ENCODE data around the gene MYO1E. TPM values are rescaled to one million over a fixed set of nuclear protein-coding genes. Genes with fewer than 3 reads are reported as not detected.

MYO1E gene
- total and polyA plus RNA-seq, 7 experiments from 2014 or later: 2.3 to 67.1 (median 3.7) TPM; not detected in 2

GRCh38 chr15:59279023-59279422 lies 93.6 kb downstream of the MYO1E start:
- DNase-seq: no peak
- intact Hi-C loops (cut with micrococcal nuclease): no loop called here
- H3K36me3 ChIP-seq (ENCODE audit: control insufficient read depth in 2 of 3, insufficient read depth in 3 of 3, low read length in 3 of 3): no peaks in the 10 kb centered on the region
- no peak for ATAC-seq
- peak overlapping the region in 1 of 9 donors; percentile 23 for H3K27ac Mint-ChIP-seq
- ChIA-PET CTCF (no interaction called here), POLR2A (no interaction called here)
- peaks cover 0 to 15% (median 0%) of the 10 kb centered on the region in 5 donors for H3K36me3 Mint-ChIP-seq
- H3K4me1 Mint-ChIP-seq: peaks cover 0 to 60% (median 0%) of the 10 kb centered on the region in 7 donors
- H3K9me3 ChIP-seq (ENCODE audit: control insufficient read depth in 2 of 3, low read length in 3 of 3): no peaks in the 10 kb centered on the region
- no peak overlapping the region for H3K4me3 Mint-ChIP-seq
- no peak overlapping the region for H3K27ac ChIP-seq (ENCODE audit: low read depth, low read length)
- no peaks in the 10 kb centered on the region for H3K27me3 ChIP-seq (ENCODE audit: control insufficient read depth in 2 of 2, insufficient read depth in 2 of 2, low read length in 2 of 2)
- H3K4me1 ChIP-seq (ENCODE audit: control insufficient read depth in 2 of 2, insufficient read depth in 2 of 2, low read length in 2 of 2): no peaks in the 10 kb centered on the region
- H3K9me3 Mint-ChIP-seq: no peaks in the 10 kb centered on the region
- H3K27me3 Mint-ChIP-seq: peaks cover 0 to 22% (median 0%) of the 10 kb centered on the region in 5 donors
- H3K4me3 ChIP-seq (ENCODE audit: low read length): no peak overlapping the region

- Mint-ChIP-seq H3K4me1 (peaks cover 0 to 62% (median 0%) of the 10 kb centered on the region in 7 donors), H3K27me3 (peaks cover 0 to 22% (median 0%) of the 10 kb centered on the region in 5 donors), H3K9me3 (no peaks in the 10 kb centered on the region), H3K27ac (no peak overlapping the region), H3K36me3 (peaks cover 0 to 15% (median 0%) of the 10 kb centered on the region in 5 donors), H3K4me3 (no peak overlapping the region)
- ChIA-PET CTCF (no interaction called here), POLR2A (no interaction called here)
- Histone ChIP-seq H3K36me3 (ENCODE audit: control insufficient read depth in 2 of 3, insufficient read depth in 3 of 3, low read length in 3 of 3) (no peaks in the 10 kb centered on the region), H3K27me3 (ENCODE audit: control insufficient read depth in 2 of 2, insufficient read depth in 2 of 2, low read length in 2 of 2) (no peaks in the 10 kb centered on the region), H3K27ac (ENCODE audit: low read depth, low read length) (no peak overlapping the region), H3K9me3 (ENCODE audit: control insufficient read depth in 2 of 3, low read length in 3 of 3) (no peaks in the 10 kb centered on the region), H3K4me3 (ENCODE audit: low read length) (no peak overlapping the region), H3K4me1 (ENCODE audit: control insufficient read depth in 2 of 2, insufficient read depth in 2 of 2, low read length in 2 of 2) (no peaks in the 10 kb centered on the region)
- DNase-seq (no peak), ATAC-seq (no peak)
- intact Hi-C loops (cut with micrococcal nuclease): no loop called here
Observed at GRCh38 chr15:59278120-59278519, 94.6 kb downstream of the MYO1E start.

- POLR2A ChIA-PET: no interaction called here
- peak overlapping the region in 1 of 9 donors; percentile 40 for H3K27ac Mint-ChIP-seq
- peaks cover 0 to 21% (median 0%) of the 10 kb centered on the region in 5 donors for H3K36me3 Mint-ChIP-seq
- no peaks in the 10 kb centered on the region for H3K9me3 Mint-ChIP-seq
- peak overlapping the region in 1 of 10 donors; percentile 20 for H3K4me3 Mint-ChIP-seq
- H3K4me1 Mint-ChIP-seq: peaks cover 0 to 68% (median 0%) of the 10 kb centered on the region in 7 donors
- Histone ChIP-seq H3K4me1 (ENCODE audit: control insufficient read depth in 2 of 2, insufficient read depth in 2 of 2, low read length in 2 of 2) (no peaks in the 10 kb centered on the region), H3K4me3 (ENCODE audit: low read length) (no peak overlapping the region), H3K9me3 (ENCODE audit: control insufficient read depth in 2 of 3, low read length in 3 of 3) (no peaks in the 10 kb centered on the region), H3K27me3 (ENCODE audit: control insufficient read depth in 2 of 2, insufficient read depth in 2 of 2, low read length in 2 of 2) (no peaks in the 10 kb centered on the region), H3K36me3 (ENCODE audit: control insufficient read depth in 2 of 3, insufficient read depth in 3 of 3, low read length in 3 of 3) (no peaks in the 10 kb centered on the region), H3K27ac (ENCODE audit: low read depth, low read length) (no peak overlapping the region)
- no peak for ATAC-seq
- CTCF ChIA-PET: no interaction called here
- no peak for DNase-seq
- peaks cover 0 to 19% (median 0%) of the 10 kb centered on the region in 5 donors for H3K27me3 Mint-ChIP-seq
- intact Hi-C loops (cut with micrococcal nuclease): no loop called here
Observed at GRCh38 chr15:59276225-59277178, 96.2 kb downstream of the MYO1E start.

DNA sequence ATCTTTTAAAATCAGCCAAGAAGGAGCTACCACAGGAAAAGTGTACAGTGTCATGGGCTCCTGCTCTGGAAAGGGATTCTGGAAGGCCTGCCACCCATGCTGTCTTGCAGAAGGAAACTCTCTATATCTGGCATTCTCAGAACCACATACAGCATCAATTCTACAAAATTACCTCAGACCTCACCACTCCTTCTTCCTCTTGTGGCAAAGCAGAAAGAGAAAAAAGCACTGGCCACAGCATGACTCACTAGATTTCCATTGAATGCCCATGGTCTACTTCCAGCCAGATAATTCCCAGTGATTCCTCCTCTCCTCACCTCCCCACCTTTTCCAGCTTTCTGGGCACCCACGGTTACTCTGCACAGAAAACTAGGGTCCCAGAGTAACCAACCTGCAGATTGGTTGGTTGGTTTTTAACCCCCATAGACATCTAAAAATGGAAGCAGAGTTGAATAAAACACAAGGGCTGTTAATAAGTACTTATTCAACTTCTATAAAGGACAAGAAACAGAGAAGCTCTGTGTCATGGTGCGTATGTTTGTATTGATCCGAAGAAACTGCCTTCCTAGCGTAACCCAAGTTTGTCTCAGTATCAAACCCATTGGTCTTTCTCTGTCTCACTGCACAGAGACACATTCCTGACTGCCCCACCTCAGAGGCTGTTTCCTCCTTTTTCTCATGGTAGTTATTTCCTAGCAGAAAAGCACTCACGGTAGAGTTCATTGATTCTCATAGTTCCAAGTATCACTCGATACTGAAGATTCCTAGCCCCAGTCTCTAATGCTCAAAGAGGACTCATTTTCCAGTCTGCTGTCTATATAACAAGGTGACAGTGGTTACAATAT lies 98.3 kb downstream of the MYO1E start:
- no peaks in the 10 kb centered on the region for H3K27me3 ChIP-seq (ENCODE audit: control insufficient read depth in 2 of 2, insufficient read depth in 2 of 2, low read length in 2 of 2)
- no peaks in the 10 kb centered on the region for H3K36me3 ChIP-seq (ENCODE audit: control insufficient read depth in 2 of 3, insufficient read depth in 3 of 3, low read length in 3 of 3)
- H3K4me1 ChIP-seq (ENCODE audit: control insufficient read depth in 2 of 2, insufficient read depth in 2 of 2, low read length in 2 of 2): no peaks in the 10 kb centered on the region
- peaks cover 0 to 66% (median 0%) of the 10 kb centered on the region in 7 donors for H3K4me1 Mint-ChIP-seq
- no peaks in the 10 kb centered on the region for H3K9me3 ChIP-seq (ENCODE audit: control insufficient read depth in 2 of 3, low read length in 3 of 3)
- ChIA-PET POLR2A (interaction anchor here (0.5 kb wide), 1 partner anchor 75 kb away, joined by 3 read pairs; no protein-coding TSS in a partner anchor), CTCF (no interaction called here)
- no peaks in the 10 kb centered on the region for H3K9me3 Mint-ChIP-seq
- intact Hi-C loops (cut with micrococcal nuclease): loop anchor here in 1 of 2 donors (1.0 kb wide), 2 partner anchors 18 to 26 kb away; no protein-coding TSS in a partner anchor
- DNase-seq (no peak), ATAC-seq (peak; percentile 40)
- peaks cover 0 to 12% (median 0%) of the 10 kb centered on the region in 5 donors for H3K27me3 Mint-ChIP-seq
- H3K4me3 Mint-ChIP-seq: peak overlapping the region in 1 of 10 donors; percentile 72
- peak overlapping the region in 1 of 9 donors; percentile 86 for H3K27ac Mint-ChIP-seq
- peaks cover 0 to 22% (median 0%) of the 10 kb centered on the region in 5 donors for H3K36me3 Mint-ChIP-seq
- H3K4me3 ChIP-seq (ENCODE audit: low read length): no peak overlapping the region
- H3K27ac ChIP-seq (ENCODE audit: low read depth, low read length): no peak overlapping the region

DNA sequence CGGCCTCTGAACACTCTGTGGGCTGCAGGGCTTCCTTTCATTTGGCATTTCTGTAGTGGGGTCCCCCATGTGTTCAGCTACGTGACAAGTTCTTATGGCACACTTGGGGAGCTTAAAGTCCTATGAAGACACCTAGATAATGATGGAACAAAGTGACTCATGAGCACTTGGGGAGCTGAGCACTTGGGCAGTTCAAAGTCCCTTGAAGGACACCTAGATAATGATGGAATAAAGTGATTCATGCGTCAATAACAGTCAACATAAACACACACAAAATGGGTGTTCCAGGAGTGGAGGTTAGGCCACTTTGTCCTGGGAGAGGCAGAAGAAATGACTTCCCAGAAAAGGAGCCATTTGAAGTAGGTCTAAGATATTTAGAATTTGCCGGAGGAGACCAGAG lies 99.4 kb downstream of the MYO1E start:
- H3K9me3 ChIP-seq (ENCODE audit: control insufficient read depth in 2 of 3, low read length in 3 of 3): no peaks in the 10 kb centered on the region
- CTCF ChIA-PET: no interaction called here
- no peaks in the 10 kb centered on the region for H3K4me1 ChIP-seq (ENCODE audit: control insufficient read depth in 2 of 2, insufficient read depth in 2 of 2, low read length in 2 of 2)
- H3K4me3 ChIP-seq (ENCODE audit: low read length): no peak overlapping the region
- intact Hi-C loops (cut with micrococcal nuclease): no loop called here
- Mint-ChIP-seq H3K27ac (peak overlapping the region in 1 of 9 donors; percentile 62), H3K36me3 (peaks cover 0 to 22% (median 0%) of the 10 kb centered on the region in 5 donors), H3K27me3 (peaks cover 0 to 12% (median 0%) of the 10 kb centered on the region in 5 donors), H3K9me3 (no peaks in the 10 kb centered on the region), H3K4me3 (peak overlapping the region in 1 of 10 donors; percentile 64), H3K4me1 (peaks cover 0 to 71% (median 0%) of the 10 kb centered on the region in 7 donors)
- ATAC-seq (no peak), DNase-seq (no peak)
- POLR2A ChIA-PET: interaction anchor here (0.6 kb wide), 1 partner anchor 133 kb away, joined by 3 read pairs; no protein-coding TSS in a partner anchor
- no peaks in the 10 kb centered on the region for H3K36me3 ChIP-seq (ENCODE audit: control insufficient read depth in 2 of 3, insufficient read depth in 3 of 3, low read length in 3 of 3)
- H3K27me3 ChIP-seq (ENCODE audit: control insufficient read depth in 2 of 2, insufficient read depth in 2 of 2, low read length in 2 of 2): no peaks in the 10 kb centered on the region
- H3K27ac ChIP-seq (ENCODE audit: low read depth, low read length): no peak overlapping the region

DNA sequence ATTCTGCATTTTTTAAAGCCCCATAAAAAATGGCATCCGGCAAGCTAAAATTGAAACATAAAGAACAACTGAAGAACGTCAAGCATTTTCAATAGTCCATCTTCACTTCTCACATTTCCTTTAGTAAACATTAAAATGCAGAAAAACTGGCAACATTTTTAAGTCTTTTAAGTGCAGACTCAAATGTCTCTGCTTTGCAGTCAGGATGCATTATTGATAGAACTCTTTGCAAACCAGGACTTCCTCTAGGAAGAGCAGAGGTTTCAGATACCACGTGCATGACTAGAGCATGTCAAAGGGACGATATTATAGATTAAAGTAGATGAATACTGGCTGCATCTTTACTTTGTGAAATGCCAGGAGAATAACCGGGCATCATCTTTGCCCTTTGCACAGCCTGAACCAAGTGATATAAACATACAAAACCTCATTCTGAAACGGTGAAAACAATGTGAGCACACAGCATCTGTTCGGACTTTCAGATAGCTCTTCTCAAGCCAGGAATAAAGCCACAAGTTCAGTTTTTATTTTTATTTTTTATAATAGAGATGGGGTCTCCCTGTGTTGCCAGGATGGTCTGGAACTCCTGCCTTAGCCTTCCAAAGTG lies 101.0 kb downstream of the MYO1E start:
- ChIA-PET CTCF (no interaction called here), POLR2A (no interaction called here)
- DNase-seq: no peak
- no peak overlapping the region for H3K4me3 ChIP-seq (ENCODE audit: low read length)
- intact Hi-C loops (cut with micrococcal nuclease): no loop called here
- H3K36me3 ChIP-seq (ENCODE audit: control insufficient read depth in 2 of 3, insufficient read depth in 3 of 3, low read length in 3 of 3): no peaks in the 10 kb centered on the region
- no peak overlapping the region for H3K4me3 Mint-ChIP-seq
- H3K9me3 ChIP-seq (ENCODE audit: control insufficient read depth in 2 of 3, low read length in 3 of 3): no peaks in the 10 kb centered on the region
- H3K9me3 Mint-ChIP-seq: no peaks in the 10 kb centered on the region
- H3K27ac Mint-ChIP-seq: no peak overlapping the region
- peaks cover 0 to 12% (median 0%) of the 10 kb centered on the region in 5 donors for H3K27me3 Mint-ChIP-seq
- peaks cover 0 to 22% (median 0%) of the 10 kb centered on the region in 5 donors for H3K36me3 Mint-ChIP-seq
- H3K27ac ChIP-seq (ENCODE audit: low read depth, low read length): no peak overlapping the region
- H3K4me1 ChIP-seq (ENCODE audit: control insufficient read depth in 2 of 2, insufficient read depth in 2 of 2, low read length in 2 of 2): no peaks in the 10 kb centered on the region
- H3K4me1 Mint-ChIP-seq: peaks cover 0 to 68% (median 0%) of the 10 kb centered on the region in 7 donors
- no peaks in the 10 kb centered on the region for H3K27me3 ChIP-seq (ENCODE audit: control insufficient read depth in 2 of 2, insufficient read depth in 2 of 2, low read length in 2 of 2)
- no peak for ATAC-seq

All from naive thymus-derived CD4-positive, alpha-beta T cell (primary cell).